NCI-H69 (cell line): ENCODE measurements around the gene SLC12A8.

Experiments
- DNase-seq: peaks from one replicate; lab custom pipeline; 2025; lab: John Stamatoyannopoulos, UW

The SLC12A8 gene

GRCh38 chr3:125154110-125154509 lies 58.4 kb downstream of the SLC12A8 start:
- DNase-seq, result no peak

GRCh38 chr3:125152951-125153350 lies 59.6 kb downstream of the SLC12A8 start:
- DNase-seq, result peak; percentile 33

DNA sequence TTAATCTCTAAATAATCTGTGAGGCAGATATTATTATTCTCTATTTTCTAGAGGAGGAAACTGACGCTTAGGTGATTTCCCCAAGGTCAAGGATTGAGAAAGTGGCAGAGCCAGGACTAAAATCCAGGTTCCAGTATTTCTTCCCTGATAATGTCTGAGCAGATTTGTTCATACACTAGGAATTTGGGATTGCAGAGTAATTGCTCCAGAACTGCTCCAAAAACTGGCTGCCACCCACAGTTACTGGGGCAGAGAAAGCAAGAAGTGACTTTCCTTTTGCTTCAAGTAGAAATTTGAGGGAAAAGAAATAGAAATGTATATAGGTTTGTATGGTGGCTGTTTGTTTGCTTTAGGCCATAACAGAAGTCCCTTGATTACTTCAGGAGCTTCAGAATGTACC lies 60.6 kb downstream of the SLC12A8 start:
- no peak for DNase-seq

GRCh38 chr3:125151442-125151817 lies 61.1 kb downstream of the SLC12A8 start:
- DNase-seq, result no peak

DNA sequence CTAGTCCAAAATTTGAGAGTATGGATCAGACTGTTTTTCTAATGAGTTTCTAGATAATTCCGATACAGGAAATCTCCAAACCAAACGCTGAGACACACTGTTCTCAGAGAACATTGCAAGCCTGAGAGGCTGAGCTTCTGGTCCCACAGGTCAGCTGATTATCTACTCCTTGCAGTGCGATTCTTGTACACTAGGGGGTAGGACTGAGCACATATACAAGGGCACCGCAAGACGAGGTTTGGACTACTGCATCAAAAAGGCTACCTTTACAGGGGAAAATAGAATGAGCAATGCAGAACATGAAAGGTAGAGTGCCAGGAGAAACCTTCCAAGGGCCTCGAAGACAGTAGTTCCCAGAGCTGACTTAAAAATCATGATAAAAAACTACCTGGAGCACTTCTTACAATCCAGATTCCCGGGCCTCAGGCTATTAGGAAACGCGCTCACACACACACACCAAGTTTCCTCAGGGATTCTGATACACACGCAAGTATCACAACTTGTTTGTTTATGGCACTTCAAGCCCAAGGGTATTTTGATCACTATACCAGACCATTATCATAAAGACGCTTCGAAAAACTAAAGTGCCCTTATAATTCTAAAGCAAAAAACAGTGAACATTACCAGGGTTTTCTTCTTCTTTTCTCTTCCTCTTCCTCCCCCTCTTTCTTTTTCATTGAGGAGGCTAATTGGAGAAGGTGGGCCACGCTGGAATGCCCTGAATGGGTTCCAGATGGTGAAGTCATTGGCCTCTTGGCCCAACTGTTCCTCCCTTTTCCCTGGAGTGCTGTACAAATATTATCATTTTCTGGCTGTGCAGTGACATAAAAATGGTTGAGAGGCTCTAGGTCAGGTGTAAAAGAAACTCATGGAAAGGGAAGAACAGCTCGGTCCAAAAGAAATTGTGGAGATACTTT lies 61.8 kb downstream of the SLC12A8 start:
- peak; percentile 47 for DNase-seq

DNA sequence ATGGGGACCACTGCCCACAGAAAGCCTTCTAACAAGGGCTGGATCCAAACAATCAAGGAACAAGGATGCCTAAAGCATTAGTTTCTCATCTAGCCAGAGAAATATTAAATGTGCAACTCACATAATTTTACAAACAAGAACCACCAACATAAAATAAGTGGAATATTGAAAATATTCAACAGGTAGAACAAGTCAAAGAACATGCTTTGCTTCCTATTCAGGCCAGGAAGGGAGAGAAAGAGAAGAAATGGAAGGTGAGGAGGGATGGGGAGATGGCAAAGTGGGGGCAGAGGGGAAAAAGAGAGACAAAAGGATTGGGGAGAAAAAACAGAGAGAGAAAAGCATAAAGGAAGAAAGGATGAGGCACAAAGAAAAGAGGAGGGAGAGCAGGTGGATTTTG lies 63.1 kb downstream of the SLC12A8 start:
- no peak for DNase-seq

GRCh38 chr3:125148836-125149235 lies 63.7 kb downstream of the SLC12A8 start:
- DNase-seq, result no peak

DNA sequence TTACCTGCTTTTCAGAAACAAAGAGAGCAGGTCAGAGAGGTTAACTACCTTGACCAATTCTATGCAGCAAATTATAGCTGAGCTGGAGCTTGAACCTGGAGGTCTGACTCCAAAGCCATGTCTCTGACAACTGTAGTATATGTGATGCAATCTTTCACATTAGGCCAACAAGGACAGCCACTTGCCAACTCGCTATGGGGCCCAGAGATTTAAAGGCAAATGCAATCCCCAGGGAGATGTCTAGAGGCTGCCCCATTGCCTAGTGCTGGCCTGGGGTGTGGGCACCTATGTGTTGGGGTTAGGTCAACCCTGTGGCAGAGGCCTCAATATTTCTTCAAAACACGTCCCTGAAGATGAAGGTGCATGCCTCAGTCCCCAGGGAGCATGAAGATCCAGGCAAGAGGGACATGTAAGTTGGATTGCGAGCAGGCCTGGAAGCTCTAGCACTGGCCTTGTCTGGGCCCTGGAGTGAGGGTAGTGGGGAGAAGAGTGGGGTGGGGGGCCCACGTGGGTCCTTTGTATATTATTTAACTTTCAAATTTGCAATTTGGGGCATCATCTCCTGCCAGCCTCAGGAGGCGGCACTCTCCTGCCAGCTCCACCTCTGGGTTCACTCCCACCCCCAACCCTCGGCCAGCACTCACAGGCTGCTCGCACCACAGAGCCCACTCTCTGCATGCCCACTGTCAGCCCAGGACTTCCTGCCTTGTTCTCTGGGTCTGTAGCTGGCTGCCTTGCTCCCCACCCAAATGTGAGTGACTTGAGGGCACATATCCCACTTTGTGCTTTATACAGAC lies 64.3 kb downstream of the SLC12A8 start:
- peak; percentile 19 for DNase-seq

- no peak for DNase-seq
These were observed 65.1 kb downstream of the SLC12A8 start for GRCh38 chr3:125147491-125147820.

DNA sequence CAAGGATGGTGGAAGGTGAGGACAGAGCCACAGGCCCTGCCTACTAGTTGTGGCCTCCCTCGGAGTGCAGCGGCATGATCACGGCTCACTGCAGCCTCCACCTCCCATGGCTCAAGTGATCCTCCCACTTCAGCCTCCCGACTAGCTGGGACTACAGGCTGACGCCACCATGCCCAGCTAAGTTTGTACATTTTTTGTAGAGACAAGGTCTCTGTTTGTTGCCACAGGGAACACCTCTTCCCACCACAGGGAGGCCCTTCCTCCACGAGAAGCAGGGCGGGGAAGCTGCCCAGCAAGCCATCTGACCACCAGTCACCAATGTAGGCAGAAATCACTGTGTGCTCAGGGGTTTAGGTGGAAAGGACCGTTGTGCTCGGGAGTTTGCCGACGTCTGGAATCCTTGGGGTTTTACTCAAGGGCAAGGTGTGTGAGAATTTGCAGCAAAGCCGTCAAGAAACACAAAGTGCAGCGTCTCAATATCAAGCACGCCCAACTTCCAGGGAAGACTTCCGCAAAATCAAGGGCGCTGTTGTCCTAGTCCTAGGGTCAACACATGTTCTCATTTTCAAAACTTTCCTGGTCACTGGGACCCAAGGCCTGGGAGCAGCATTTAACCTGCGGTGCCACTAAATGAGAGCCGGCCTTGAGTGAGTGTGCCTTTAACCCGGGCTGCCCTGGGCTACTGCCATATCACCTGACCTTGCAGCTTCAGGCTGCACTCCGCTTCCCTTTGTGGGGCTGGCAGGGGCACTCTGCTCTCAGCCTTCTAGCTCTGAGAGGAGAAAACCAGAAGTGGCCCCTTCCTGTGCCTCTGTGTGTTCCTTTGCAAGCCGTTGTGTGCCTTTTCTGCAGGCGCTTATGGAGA lies 65.7 kb downstream of the SLC12A8 start:
- no peak for DNase-seq

GRCh38 chr3:125145751-125146475 lies 66.6 kb downstream of the SLC12A8 start:
- DNase-seq, result no peak

DNA sequence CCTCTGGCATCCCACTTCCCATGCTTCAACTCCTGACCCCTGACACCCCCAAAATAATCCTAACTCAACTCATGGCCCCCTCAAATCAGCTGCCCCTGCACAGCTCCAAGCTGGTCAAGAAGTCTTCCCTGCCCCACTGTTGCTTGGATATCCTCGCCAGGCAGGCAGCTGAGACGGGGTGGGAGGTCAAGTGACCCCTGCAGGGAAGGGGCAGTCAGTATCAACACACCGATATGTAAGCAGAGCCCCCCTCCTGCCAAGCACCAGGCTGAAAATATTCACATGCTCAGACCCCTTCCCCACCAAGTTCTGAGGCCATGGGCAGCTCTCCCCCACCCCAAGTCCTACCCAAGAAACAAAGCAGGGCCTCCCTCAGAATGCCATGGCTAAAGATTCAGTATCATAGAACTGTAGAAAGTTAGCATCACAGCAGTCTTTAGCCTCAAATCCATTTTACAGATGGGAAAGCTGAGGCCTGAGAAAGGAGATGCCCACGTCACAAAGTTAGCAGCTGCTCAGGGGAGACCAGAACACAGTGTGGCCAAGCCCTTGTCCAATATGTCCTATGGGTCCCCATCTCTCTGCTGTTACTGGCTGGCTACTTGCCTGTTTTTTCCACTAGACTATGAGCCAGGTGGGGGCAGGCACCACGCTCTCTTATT lies 67.8 kb downstream of the SLC12A8 start:
- DNase-seq, result no peak

DNA sequence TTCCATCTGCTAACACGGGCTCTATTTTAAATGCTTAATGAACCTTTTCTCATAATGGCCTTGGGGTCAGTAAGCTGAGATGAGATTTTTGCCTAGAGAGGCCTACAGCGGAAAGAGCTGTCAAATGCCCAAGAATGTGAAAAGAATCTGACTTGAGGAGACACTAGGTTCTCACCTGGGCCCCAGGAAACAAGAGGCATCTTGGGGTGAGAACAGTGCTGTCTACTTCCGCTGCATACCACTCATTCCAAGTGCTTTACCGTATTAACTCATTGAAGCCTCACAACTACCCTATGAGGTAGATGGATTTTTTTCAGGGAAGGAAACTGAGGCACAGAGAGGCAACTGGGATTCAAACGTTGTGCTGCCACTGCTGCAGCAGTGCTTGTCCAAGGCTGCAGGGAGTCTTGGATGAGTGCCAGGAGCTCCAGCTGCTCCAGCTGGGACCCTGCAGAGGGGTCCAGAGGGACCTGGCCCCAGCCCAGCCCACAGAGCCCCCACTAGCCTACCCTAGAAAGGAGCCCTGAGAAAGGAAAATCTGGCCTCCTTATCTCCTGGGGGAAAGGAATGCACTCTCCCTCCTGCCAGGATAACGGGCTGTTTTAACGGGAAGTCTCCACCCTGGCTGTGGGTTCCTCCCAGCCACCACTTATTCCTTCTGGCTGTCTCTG lies 68.4 kb downstream of the SLC12A8 start:
- peak; percentile 30 for DNase-seq

DNA sequence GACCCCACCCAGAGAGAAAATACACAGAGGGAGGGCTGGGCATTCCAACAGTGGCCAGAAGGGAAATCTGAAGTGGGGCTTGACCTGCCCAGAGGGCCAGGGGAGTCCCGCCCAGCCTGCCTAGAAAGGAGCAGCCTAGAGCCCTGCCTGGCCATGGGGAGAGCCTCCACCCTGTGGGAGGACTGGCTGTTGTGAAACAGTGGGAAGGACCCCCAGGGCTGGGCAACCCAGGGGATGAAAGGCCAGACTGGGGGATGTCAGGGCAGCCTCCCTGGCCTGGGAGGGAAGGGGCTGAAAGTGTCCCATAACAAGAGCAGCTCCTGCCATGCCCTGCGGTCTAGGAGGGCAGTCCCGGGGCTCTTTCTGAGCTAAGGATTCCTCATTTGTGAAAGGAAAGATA lies 69.0 kb downstream of the SLC12A8 start:
- no peak for DNase-seq

GRCh38 chr3:125142940-125143339 lies 69.6 kb downstream of the SLC12A8 start:
- no peak for DNase-seq

GRCh38 chr3:125142420-125142778 lies 70.1 kb downstream of the SLC12A8 start:
- no peak for DNase-seq

DNA sequence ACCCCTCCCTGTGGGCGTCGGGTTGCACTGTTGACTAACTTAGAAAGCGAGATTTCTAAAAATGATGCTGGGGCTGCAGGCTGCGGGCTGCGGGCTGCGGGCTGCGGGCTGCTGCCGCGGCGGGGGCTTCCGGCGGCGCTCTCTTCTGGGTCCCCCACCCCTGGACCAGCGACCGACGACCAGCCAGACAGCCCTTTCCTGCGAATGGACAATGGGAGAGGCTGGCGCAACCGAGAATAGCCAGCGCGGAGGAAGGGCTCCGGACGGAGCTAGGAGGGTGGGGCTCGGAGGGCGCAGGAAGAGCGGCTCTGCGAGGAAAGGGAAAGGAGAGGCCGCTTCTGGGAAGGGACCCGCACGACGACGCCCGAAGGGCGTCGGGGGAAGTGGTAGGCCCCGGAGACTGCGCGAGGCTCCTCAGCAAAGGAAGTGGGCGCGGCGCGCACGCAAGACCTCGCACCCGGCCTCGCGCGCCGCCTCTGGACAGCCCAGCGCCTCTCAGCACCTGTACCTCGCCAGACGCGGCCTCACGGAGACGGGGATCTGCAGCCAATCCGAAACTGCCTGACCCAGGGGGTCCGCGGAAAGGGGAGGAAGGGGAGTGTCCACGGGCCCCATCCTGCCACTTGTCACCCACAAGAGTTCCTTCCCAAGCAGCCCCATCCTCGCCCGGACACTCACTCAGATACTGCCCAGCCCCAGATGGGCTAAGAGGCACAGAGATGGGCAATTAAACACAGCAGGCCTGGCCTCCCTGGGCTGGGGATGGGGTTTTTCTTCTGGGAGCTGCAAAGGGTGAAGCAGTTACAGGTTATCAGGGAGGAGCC lies 70.7 kb downstream of the SLC12A8 start:
- peak; percentile 72 for DNase-seq

DNA sequence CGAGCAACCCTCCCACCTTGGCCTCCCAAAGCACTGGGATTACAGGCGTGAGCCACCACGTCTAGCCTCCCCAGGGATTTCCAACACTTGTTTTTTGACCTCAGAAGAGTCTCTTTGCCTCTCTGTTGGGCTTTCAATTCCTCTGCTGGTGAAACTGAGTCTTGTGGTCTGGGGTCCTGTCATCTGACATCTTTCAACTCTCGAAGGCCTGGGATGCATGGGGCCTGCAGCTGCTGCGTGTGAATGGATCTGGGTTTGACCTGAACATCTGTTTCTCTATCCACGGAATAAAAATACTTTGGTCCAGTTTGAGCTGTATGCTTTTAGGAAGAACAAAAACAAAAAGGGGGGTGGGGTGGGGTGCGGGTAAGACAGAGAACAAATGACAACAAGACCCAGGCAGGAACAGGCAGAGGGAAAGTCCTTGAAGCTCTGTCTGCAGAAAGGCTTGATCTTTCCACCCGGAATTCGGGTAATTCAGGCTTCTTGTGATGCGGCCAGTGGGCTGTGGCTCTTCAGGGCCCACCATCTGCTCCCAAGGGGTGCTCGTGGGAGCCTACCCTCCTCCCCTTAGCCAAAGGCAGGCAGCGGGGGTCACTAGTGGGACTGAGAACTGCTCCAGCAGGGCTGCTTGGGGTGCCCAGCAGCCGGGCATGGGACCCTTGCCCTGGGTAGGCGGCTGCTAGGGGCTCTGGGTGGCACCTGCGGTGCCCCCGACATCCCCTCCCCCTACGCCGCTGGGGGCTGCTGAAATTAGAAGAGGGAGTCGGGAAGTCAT lies 71.5 kb downstream of the SLC12A8 start:
- DNase-seq, result no peak
